Stomach (tissue), 4 donors: ENCODE data around the gene PATZ1.

Experiments used
- CTCF ChIP-seq, 7 experiments: fragments of 450-650 bp in 4 of 7; fragments of 200-600 bp in 3 of 7; sonication (generic) in 3 of 7; IDR thresholded peaks; one replicate each; pipeline ENCODE4 v1.5.1; 2016 to 2019; ENCODE audit warnings: antibody characterized with exemption in 7 of 7, control low read depth in 2 of 7, mild to moderate bottlenecking in 1 of 7
- EP300 ChIP-seq: sonication (generic); formaldehyde crosslinking; IDR thresholded peaks from one replicate; pipeline ENCODE4 v1.6.1; 2017; ENCODE audit warnings: antibody characterized with exemption
- POLR2AphosphoS5 ChIP-seq, 3 donors: sonication (generic); formaldehyde crosslinking; IDR thresholded peaks; one replicate each; pipeline ENCODE4 v1.6.1; 2016; ENCODE audit warnings: antibody characterized with exemption in 3 of 3

GRCh38 chr22:31276426-31277167 is 69.5 kb downstream of the PATZ1 start:
- TF ChIP-seq POLR2AphosphoS5 (IDR thresholded peaks at IDR 0.05): no peak
- no peak for TF ChIP-seq CTCF (IDR thresholded peaks at IDR 0.05)
- no peak for TF ChIP-seq EP300
